ENCODE results near the gene PDZRN3. TPM values are rescaled to one million over a fixed set of nuclear protein-coding genes. Genes with fewer than 3 reads are reported as not detected.

PDZRN3 gene
- total RNA-seq, 1 experiment from 2014 or later: 0.24 TPM

- H3K9me3 ChIP-seq (ENCODE audit: low read depth, low read length, poor library complexity, severe bottlenecking): no peaks in the 10 kb centered on the region
- no peaks in the 10 kb centered on the region for H3K4me1 ChIP-seq (ENCODE audit: insufficient read depth, low read length, poor library complexity, severe bottlenecking)
- H3K27me3 ChIP-seq (replicated peaks; ENCODE audit: insufficient read depth, low read depth, low read length, poor library complexity): no peaks in the 10 kb centered on the region
- TF ChIP-seq EZH2 (IDR thresholded peaks at IDR 0.05; ENCODE audit: borderline replicate concordance, low read depth, low read length, poor library complexity, severe bottlenecking): no peak
- no peak overlapping the region for H3K4me3 ChIP-seq (ENCODE audit: low read depth, low read length, poor library complexity, severe bottlenecking)
- BruUV-seq (replicated peaks): no TSS peak
- H3K36me3 ChIP-seq (ENCODE audit: insufficient read depth, low read length, poor library complexity, severe bottlenecking): no peaks in the 10 kb centered on the region
- H3K27ac ChIP-seq (ENCODE audit: low read depth, low read length, poor library complexity, severe bottlenecking): no peak overlapping the region
- ChIA-PET CTCF (no interaction called here), POLR2A (ENCODE audit: low non-redundant PET) (no interaction called here)
- no peak for DNase-seq (ENCODE audit: low spot score)
- intact Hi-C loops (cut with micrococcal nuclease; ENCODE audit: unreplicated experiment): no loop called here
Observed at GRCh38 chr3:73393005-73393404, 231.7 kb downstream of the PDZRN3 start.

GRCh38 chr3:73391984-73392383 is 232.8 kb downstream of the PDZRN3 start:
- Histone ChIP-seq H3K9me3 (ENCODE audit: low read depth, low read length, poor library complexity, severe bottlenecking) (no peaks in the 10 kb centered on the region), H3K27ac (ENCODE audit: low read depth, low read length, poor library complexity, severe bottlenecking) (no peak overlapping the region), H3K4me3 (ENCODE audit: low read depth, low read length, poor library complexity, severe bottlenecking) (no peak overlapping the region), H3K4me1 (ENCODE audit: insufficient read depth, low read length, poor library complexity, severe bottlenecking) (no peaks in the 10 kb centered on the region), H3K27me3 (replicated peaks; ENCODE audit: insufficient read depth, low read depth, low read length, poor library complexity) (no peaks in the 10 kb centered on the region), H3K36me3 (ENCODE audit: insufficient read depth, low read length, poor library complexity, severe bottlenecking) (no peaks in the 10 kb centered on the region)
- TF ChIP-seq EZH2 (IDR thresholded peaks at IDR 0.05; ENCODE audit: borderline replicate concordance, low read depth, low read length, poor library complexity, severe bottlenecking): no peak
- TF ChIP-seq CTCF (conservative IDR thresholded peaks at IDR 0.05; ENCODE audit: low read depth, low read length): no peak
- intact Hi-C loops (cut with micrococcal nuclease; ENCODE audit: unreplicated experiment): no loop called here
- ChIA-PET CTCF (no interaction called here), POLR2A (ENCODE audit: low non-redundant PET) (no interaction called here)
- DNase-seq (ENCODE audit: low spot score): no peak
- no TSS peak for BruUV-seq (replicated peaks)

- no peaks in the 10 kb centered on the region for H3K27me3 ChIP-seq (replicated peaks; ENCODE audit: insufficient read depth, low read depth, low read length, poor library complexity)
- intact Hi-C loops (cut with micrococcal nuclease; ENCODE audit: unreplicated experiment): no loop called here
- no TSS peak for BruUV-seq (replicated peaks)
- ChIA-PET CTCF (no interaction called here), POLR2A (ENCODE audit: low non-redundant PET) (no interaction called here)
- no peaks in the 10 kb centered on the region for H3K4me1 ChIP-seq (ENCODE audit: insufficient read depth, low read length, poor library complexity, severe bottlenecking)
- TF ChIP-seq CTCF (conservative IDR thresholded peaks at IDR 0.05; ENCODE audit: low read depth, low read length): no peak
- TF ChIP-seq EZH2 (IDR thresholded peaks at IDR 0.05; ENCODE audit: borderline replicate concordance, low read depth, low read length, poor library complexity, severe bottlenecking): no peak
- DNase-seq (ENCODE audit: low spot score): no peak
- H3K27ac ChIP-seq (ENCODE audit: low read depth, low read length, poor library complexity, severe bottlenecking): no peak overlapping the region
- H3K4me3 ChIP-seq (ENCODE audit: low read depth, low read length, poor library complexity, severe bottlenecking): no peak overlapping the region
- H3K9me3 ChIP-seq (ENCODE audit: low read depth, low read length, poor library complexity, severe bottlenecking): no peaks in the 10 kb centered on the region
- no peaks in the 10 kb centered on the region for H3K36me3 ChIP-seq (ENCODE audit: insufficient read depth, low read length, poor library complexity, severe bottlenecking)
Observed at GRCh38 chr3:73389928-73390327, 234.8 kb downstream of the PDZRN3 start.

- intact Hi-C loops (cut with micrococcal nuclease; ENCODE audit: unreplicated experiment): no loop called here
- TF ChIP-seq EZH2 (IDR thresholded peaks at IDR 0.05; ENCODE audit: borderline replicate concordance, low read depth, low read length, poor library complexity, severe bottlenecking) (no peak), CTCF (conservative IDR thresholded peaks at IDR 0.05; ENCODE audit: low read depth, low read length) (no peak)
- Histone ChIP-seq H3K4me3 (ENCODE audit: low read depth, low read length, poor library complexity, severe bottlenecking) (no peak overlapping the region), H3K4me1 (ENCODE audit: insufficient read depth, low read length, poor library complexity, severe bottlenecking) (no peaks in the 10 kb centered on the region), H3K9me3 (ENCODE audit: low read depth, low read length, poor library complexity, severe bottlenecking) (no peaks in the 10 kb centered on the region), H3K27ac (ENCODE audit: low read depth, low read length, poor library complexity, severe bottlenecking) (no peak overlapping the region), H3K36me3 (ENCODE audit: insufficient read depth, low read length, poor library complexity, severe bottlenecking) (no peaks in the 10 kb centered on the region), H3K27me3 (replicated peaks; ENCODE audit: insufficient read depth, low read depth, low read length, poor library complexity) (no peaks in the 10 kb centered on the region)
- DNase-seq (ENCODE audit: low spot score): no peak
- CTCF ChIA-PET: no interaction called here
- BruUV-seq (replicated peaks): no TSS peak
- POLR2A ChIA-PET (ENCODE audit: low non-redundant PET): no interaction called here
Observed at GRCh38 chr3:73389117-73389813, 235.5 kb downstream of the PDZRN3 start.

All from A673 (cell line).